SK-N-SH (cell line): Measurements from ENCODE around the gene ZNF622.

Experiments used
- EP300 ChIP-seq, 2 experiments: IDR thresholded peaks; 2 replicates each; pipeline versions ENCODE4 v1.4.0 to v1.6.1; 2012; ENCODE audit warnings: borderline replicate concordance in 1 of 2, low read depth in 1 of 2, low read length in 1 of 2
- POLR2AphosphoS5 ChIP-seq: IDR thresholded peaks from 2 replicates; pipeline ENCODE4 v1.6.1; 2012; ENCODE audit warnings: low read depth, low read length
- REST ChIP-seq: IDR thresholded peaks from 2 replicates; pipeline ENCODE4 v1.6.1; 2012; ENCODE audit warnings: mild to moderate bottlenecking, low read depth, low read length, moderate library complexity
- SIN3A ChIP-seq: IDR thresholded peaks from 2 replicates; pipeline ENCODE4 v1.6.1; 2012; ENCODE audit warnings: low read depth, mild to moderate bottlenecking, low read length, moderate library complexity, borderline replicate concordance
- YY1 ChIP-seq: IDR thresholded peaks from 2 replicates; pipeline ENCODE4 v1.4.0; 2012; ENCODE audit warnings: low read depth, mild to moderate bottlenecking
- TF ChIP-seq, protein P1 (sequence below): fragments of 200-600 bp; sonication (generic); IDR thresholded peaks from 2 replicates; pipeline ENCODE4 v1.6.1; 2017; ENCODE audit warnings: antibody characterized with exemption, mild to moderate bottlenecking, moderate library complexity

- TF ChIP-seq, protein P1, sequence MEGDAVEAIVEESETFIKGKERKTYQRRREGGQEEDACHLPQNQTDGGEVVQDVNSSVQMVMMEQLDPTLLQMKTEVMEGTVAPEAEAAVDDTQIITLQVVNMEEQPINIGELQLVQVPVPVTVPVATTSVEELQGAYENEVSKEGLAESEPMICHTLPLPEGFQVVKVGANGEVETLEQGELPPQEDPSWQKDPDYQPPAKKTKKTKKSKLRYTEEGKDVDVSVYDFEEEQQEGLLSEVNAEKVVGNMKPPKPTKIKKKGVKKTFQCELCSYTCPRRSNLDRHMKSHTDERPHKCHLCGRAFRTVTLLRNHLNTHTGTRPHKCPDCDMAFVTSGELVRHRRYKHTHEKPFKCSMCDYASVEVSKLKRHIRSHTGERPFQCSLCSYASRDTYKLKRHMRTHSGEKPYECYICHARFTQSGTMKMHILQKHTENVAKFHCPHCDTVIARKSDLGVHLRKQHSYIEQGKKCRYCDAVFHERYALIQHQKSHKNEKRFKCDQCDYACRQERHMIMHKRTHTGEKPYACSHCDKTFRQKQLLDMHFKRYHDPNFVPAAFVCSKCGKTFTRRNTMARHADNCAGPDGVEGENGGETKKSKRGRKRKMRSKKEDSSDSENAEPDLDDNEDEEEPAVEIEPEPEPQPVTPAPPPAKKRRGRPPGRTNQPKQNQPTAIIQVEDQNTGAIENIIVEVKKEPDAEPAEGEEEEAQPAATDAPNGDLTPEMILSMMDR, result no peak
- TF ChIP-seq SIN3A (no peak), REST (no peak), YY1 (no peak), EP300 (IDR thresholded peaks at IDR 0.05; ENCODE audit: borderline replicate concordance in 1 of 2, low read depth in 1 of 2, low read length in 1 of 2) (no peak), POLR2AphosphoS5 (no peak)
Measured at GRCh38 chr5:16412556-16412955, 53.0 kb downstream of the ZNF622 start.
